ENCODE data around the gene TLX1.

Gene TLX1

GRCh38 chr10:101140084-101140949 lies 9.2 kb downstream of the TLX1 start:
- no peak for DNase-seq (ENCODE audit: extremely low read depth, low read depth)
- TF ChIP-seq CTCF (IDR thresholded peaks at IDR 0.05; ENCODE audit: low read depth, low read length): no peak

GRCh38 chr10:101140950-101141615 lies 10.0 kb downstream of the TLX1 start:
- TF ChIP-seq CTCF (IDR thresholded peaks at IDR 0.05; ENCODE audit: low read depth, low read length): no peak
- DNase-seq (ENCODE audit: extremely low read depth, low read depth): no peak

- DNase-seq (ENCODE audit: extremely low read depth, low read depth): peak; percentile 45
- peak; percentile 99 for TF ChIP-seq CTCF (IDR thresholded peaks at IDR 0.05; ENCODE audit: low read depth, low read length)
These were observed 10.8 kb downstream of the TLX1 start for GRCh38 chr10:101141616-101142532.

- DNase-seq (ENCODE audit: extremely low read depth, low read depth): no peak
- no peak for TF ChIP-seq CTCF (IDR thresholded peaks at IDR 0.05; ENCODE audit: low read depth, low read length)
These were observed 11.6 kb downstream of the TLX1 start for GRCh38 chr10:101142533-101143344.

- TF ChIP-seq CTCF (IDR thresholded peaks at IDR 0.05; ENCODE audit: low read depth, low read length): no peak
- no peak for DNase-seq (ENCODE audit: extremely low read depth, low read depth)
These were observed 12.2 kb downstream of the TLX1 start for GRCh38 chr10:101143345-101143630.

- TF ChIP-seq CTCF (IDR thresholded peaks at IDR 0.05; ENCODE audit: low read depth, low read length): no peak
- DNase-seq (ENCODE audit: extremely low read depth, low read depth): no peak
These were observed 13.0 kb downstream of the TLX1 start for GRCh38 chr10:101144053-101144452.

All from AG09319 (cell line).